COLO829 (cell line): ENCODE results near the gene DDX42.

ENCODE experiments used
- DNase-seq: peaks from one replicate; pipeline ENCODE4 v3.0.0; 2012; ENCODE audit warnings: low spot score

DDX42 gene, protein sequence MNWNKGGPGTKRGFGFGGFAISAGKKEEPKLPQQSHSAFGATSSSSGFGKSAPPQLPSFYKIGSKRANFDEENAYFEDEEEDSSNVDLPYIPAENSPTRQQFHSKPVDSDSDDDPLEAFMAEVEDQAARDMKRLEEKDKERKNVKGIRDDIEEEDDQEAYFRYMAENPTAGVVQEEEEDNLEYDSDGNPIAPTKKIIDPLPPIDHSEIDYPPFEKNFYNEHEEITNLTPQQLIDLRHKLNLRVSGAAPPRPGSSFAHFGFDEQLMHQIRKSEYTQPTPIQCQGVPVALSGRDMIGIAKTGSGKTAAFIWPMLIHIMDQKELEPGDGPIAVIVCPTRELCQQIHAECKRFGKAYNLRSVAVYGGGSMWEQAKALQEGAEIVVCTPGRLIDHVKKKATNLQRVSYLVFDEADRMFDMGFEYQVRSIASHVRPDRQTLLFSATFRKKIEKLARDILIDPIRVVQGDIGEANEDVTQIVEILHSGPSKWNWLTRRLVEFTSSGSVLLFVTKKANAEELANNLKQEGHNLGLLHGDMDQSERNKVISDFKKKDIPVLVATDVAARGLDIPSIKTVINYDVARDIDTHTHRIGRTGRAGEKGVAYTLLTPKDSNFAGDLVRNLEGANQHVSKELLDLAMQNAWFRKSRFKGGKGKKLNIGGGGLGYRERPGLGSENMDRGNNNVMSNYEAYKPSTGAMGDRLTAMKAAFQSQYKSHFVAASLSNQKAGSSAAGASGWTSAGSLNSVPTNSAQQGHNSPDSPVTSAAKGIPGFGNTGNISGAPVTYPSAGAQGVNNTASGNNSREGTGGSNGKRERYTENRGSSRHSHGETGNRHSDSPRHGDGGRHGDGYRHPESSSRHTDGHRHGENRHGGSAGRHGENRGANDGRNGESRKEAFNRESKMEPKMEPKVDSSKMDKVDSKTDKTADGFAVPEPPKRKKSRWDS

GRCh38 chr17:63774141-63774968 lies at the start of gene DDX42:
TSS of gene DDX42 (plus strand) at chr17:63774170. CDS start at chr17:63787050, 12,880 bp downstream.
- DNase-seq, result no peak

DNA sequence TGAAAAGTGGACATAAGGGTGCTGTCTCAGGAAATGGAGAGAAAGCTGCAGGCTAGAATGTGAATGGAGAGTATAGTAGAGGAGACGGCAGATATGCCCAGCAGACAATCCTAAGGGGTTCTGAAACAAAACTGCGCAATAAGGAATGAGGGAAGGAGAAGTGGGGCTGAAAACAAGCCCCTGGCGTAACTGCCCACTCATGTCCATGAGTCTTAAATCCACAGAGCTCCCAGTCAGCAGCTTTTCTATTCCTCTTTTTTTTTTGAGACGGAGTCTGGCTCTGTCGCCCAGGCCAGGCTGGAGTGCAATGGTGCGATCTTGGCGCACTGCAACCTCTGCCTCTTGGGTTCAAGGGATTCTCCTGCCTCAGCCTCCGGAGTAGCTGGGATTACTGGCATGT lies 38.3 kb upstream of the DDX42 start:
- no peak for DNase-seq

DNA sequence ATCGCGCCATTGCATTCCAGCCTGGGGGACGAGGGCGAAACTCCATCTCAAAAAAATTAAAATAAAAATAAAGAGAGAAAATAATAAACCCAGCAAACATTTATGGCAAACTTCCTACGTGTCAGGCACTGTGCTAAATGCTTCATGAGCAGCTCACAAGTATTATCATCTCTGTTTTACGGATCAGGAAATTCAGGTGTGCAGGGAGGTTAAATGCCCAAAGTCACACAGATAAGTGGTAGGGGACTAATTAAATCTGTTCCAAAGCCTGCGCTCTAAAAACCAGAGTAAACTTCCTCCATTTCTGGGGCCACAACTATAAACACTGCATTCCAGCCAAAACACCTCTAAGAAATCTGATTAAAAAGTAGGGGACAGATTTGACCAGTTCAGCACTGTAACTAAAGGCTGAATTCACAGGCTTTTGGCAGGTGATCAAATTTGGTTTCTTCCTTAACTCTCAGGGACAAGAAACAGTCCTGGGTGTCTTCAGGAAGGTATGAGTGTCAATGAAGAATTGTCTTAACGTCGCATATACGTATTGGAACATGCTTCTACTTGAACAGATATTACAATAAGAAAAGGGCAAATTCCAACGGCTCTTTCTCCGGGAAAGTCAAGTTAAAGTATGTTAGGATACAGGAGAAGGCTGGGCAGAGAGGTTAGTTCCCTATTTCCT lies 33.4 kb upstream of the DDX42 start:
- DNase-seq, result no peak

DNA sequence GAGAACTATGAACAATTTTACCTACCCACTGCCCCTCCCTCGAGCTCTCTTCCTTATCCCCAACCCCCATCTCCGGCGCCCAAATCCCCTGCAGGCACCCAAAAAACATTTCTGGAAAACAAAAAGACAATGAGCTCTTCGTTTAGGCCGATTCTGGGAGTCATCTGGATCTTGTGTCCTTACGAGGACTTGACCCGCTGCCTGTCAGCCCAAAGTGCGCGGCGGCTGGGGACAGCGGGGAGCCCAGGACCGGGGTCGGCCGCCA lies 32.9 kb upstream of the DDX42 start:
- DNase-seq, result peak; percentile 3

- peak; percentile 96 for DNase-seq
Observed at GRCh38 chr17:63741408-63742173, 32.4 kb upstream of the DDX42 start, which contains the start of gene STRADA. TSS of gene STRADA (minus strand) at chr17:63741799. CDS start at chr17:63728369, 13,430 bp downstream.

- DNase-seq, result no peak
Observed at GRCh38 chr17:63751806-63752205, 22.2 kb upstream of the DDX42 start.

- no peak for DNase-seq
Observed at GRCh38 chr17:63752707-63753106, 21.3 kb upstream of the DDX42 start.

- no peak for DNase-seq
Observed at GRCh38 chr17:63753215-63753614, 20.8 kb upstream of the DDX42 start.

GRCh38 chr17:63754046-63754445 lies 19.9 kb upstream of the DDX42 start:
- no peak for DNase-seq

DNA sequence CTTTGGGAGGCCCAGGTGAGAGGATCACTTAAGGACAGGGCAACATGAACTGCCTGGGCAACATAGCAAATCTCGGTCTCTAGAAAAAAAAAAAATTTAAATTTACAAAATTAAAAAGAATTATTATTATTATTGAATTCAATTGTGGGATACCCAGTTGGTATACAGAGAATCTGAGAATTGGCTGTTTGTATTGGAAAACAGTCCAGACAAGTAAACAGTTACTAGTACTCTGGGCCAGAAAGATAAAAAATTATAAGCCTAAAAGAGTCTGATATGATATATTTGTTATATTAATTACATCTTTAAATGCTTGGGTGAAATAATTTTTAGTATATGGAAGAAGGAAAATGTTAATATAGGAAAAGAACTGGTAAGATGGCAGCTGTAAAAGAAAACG lies 15.5 kb upstream of the DDX42 start:
- no peak for DNase-seq

- no peak for DNase-seq
Observed at GRCh38 chr17:63760771-63761539, 13.0 kb upstream of the DDX42 start.

DNA sequence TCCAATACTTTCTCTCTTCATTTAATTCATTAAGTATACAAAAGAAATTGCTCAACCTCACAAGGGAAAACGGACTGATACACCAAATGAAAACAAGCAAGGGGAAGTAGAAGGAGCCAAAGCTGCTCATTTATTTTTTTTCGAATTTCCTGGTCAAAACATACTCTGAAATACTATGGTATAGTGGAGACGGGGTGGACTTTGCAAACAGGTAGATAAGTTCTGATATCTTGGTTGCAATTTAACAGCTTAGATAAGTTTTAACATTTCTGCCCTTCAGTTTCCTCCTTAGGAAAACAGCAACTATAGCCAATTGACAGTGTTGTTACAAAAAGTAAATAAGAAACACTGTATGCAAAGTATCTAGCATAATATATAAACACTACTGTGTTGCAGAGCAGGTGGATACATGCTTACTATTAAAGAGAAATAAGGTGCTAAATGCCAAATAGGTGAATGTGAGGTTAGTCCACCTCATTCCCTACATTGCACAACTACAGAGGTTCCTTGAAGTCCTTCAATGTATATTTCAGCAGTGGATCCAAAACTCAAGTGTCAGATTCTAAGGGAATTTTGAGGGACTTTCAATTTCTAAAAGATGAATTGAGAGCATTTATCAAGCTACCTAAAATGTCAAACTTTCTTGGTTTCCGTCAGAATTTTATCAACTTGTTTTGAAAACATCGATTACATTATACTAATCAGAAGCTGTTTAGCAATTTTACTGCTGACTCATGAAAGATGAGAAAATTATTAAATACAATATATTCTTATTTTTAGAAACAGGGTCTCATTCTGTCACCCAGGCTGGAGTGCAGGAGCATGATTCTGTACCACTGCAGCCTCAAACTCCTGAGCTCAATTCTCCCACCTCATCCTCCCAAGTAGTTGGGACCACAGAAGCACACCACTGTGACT lies 11.6 kb upstream of the DDX42 start:
- no peak for DNase-seq

- no peak for DNase-seq
Observed at GRCh38 chr17:63764716-63765115, 9.3 kb upstream of the DDX42 start.

- DNase-seq, result no peak
Observed at GRCh38 chr17:63766754-63767153, 7.2 kb upstream of the DDX42 start.

DNA sequence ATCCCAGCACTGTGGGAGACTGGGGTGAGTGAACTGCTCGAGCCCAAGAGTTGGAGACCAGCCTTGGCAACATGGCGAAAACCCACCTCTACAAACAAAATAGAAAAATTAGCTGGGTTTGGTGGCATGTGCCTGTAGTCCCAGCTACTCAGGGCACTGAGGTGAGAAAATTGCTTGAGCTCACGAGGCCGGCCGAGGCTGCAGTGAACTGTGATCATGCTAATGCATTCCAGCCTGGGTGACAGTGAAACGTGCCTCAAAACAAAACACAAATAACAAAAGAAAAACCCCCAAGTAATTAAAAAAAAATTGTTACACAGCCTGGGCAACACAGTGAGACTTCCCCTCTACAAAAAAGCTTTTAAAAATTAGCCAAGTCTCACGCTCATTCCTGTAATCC lies 5.5 kb upstream of the DDX42 start:
- no peak for DNase-seq

- DNase-seq, result no peak
Observed at GRCh38 chr17:63772801-63773271, 1.1 kb upstream of the DDX42 start.

DNA sequence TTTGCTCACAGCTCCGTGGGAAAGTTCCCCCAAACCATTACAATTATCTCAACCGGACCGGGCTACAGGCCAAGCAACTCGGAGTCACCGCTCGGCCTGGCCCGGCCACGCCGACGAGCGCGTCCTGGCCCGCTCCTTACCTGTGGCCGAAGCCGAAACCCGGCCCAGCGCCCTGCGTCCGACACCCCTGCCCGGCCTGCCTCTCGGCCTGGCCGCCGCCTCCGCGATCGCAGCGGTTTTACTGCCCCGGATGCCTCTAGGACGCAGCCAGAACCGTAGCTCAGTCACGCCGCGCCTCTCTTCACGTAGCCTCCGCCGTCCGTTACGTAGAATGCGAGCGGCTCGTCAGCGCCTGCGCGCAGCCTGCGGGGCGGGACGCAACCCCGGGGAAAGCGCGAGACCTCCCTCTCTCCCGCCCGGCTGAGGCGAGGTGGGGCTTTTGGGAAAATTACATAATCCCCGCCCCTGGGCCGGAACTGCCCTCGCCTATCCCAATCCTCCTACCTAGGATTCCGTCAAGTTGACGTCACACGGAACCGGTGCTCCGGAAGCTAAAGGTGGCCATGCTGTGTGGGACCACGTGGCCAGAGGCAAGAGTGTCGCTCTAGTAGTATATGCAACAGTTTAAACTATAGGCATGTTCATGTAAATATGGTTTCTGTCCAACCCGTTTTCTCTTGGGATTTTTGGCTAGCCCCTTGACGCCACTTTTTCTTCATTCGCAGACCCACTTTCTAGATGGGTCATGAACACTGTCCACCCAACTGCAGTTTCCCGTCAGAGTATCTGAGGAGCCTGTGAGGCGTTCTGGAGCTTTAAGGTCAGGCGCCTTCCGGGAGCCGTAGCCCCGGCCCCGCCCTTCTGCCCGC lies 464 bp upstream of the DDX42 start, which contains the start of gene CCDC47:
CCDC47 (minus strand) TSS at position 326 of the 869 bp plus-strand sequence. CDS start 7,422 bp downstream, outside the sequence.
- DNase-seq, result peak; percentile 100

GRCh38 chr17:63774969-63775265 lies 947 bp downstream of the DDX42 start:
- no peak for DNase-seq
